GM20000 (cell line): Measurements from ENCODE around the gene CCRL2.

Experiments used
- DNase-seq: peaks from one replicate; pipeline ENCODE4 v3.0.0; 2012; ENCODE audit warnings: low spot score
- CTCF ChIP-seq: IDR thresholded peaks from 2 replicates; pipeline ENCODE4 v1.5.1; 2012; ENCODE audit warnings: mild to moderate bottlenecking, control low read depth; ENCODE audit errors: extremely low read depth, missing control alignments

Gene CCRL2

GRCh38 chr3:46393011-46393410 lies 14.0 kb upstream of the CCRL2 start:
- DNase-seq: no peak
- TF ChIP-seq CTCF: no peak

DNA sequence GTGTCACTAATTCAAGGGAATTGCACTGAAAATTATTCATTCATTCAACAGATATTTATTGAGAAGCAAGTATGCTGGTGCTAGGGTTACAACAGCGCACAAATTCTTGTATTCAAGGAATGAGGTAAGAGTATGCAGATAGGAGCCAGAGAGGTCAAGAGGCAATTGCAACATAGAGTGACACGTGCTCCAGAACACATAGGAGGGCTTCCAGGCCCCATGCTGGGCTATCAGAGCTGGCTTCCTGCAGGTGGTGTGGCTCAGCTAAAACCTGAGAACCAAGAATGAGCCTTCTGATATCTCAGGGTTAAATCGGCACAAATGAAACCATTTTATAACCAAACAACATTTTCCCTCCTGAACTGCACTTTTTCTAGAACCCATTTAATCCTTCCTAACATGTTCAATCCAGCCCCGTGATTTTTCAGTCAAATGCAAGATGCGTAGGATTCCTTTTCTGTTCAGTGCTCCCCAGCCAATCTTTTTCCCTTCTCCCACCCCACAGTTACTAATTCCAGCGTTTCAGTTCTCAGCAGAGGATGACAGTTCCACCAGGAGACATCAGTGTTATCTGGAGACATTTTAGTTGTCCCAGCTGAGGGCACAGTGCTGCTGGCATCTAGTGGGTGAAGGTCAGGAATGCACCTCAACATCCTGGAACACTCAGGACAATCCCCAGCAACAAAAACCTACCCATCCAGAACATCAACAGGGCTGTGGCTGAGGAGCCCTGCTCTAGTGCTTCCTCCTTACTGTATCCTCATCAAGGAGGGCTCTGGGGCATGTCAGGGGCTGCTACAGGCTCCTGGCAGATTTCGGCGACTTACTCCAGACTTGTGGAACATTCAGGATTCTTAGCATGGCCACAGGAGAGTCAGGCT lies 13.3 kb upstream of the CCRL2 start:
- TF ChIP-seq CTCF: no peak
- no peak for DNase-seq

DNA sequence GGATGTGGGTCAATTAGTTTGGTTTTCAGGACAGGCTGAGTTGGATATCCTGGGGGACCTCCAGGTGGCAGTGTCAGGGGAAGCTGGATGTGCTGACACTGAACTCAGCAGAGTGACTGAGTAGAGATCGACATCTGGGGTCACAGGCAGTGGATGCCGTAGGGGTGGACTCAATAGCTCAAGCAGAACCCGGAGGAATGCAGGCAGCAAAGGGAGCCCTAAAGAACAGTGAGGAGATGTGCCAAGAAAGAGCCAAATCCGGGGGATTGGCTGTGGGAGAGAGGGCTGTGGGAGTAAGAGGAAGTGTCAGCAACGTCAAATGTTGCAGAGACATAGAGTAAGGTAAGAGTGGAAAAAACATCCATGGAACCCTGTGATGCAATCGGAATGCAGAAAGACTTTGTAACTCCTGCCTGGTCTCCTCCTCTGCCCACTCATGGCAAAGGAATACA lies 11.8 kb upstream of the CCRL2 start:
- TF ChIP-seq CTCF: peak; percentile 25
- DNase-seq: no peak

DNA sequence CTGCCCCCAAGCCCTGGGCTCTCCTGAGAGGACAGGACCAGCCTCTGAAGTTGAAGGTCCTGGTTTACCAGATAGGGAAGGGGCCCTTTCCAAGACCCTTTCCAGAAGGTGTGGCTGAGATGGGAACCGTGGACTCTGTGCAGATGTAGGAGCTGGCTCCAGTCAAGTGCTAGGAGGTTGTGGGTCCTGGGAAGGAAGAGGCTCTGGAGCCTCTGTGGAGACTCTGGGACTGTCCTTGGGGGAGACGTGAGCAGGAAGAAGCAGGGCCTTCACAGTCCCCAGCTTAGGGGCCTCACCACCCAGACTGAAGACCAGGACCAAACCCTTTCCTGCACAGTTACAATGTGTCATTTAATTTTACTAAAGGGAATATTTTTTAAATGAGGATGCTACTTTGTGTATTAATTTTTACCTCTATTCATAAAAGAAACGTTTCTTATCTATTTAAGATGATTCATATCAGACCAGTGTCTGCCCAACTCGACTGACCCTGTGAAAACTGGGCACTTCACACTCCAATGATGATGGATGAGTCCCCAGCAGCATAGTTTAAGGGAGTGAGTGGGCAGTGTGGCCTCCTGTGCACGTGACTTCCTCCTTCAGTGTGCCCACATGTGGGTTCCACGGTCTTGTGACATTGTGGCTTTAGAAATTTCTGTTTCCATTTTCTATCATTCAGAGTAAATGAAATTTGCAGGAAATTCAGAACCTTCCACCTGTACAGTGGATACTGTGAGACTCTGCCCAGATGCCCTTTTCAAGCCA lies 11.1 kb upstream of the CCRL2 start:
- DNase-seq: no peak
- TF ChIP-seq CTCF: no peak

GRCh38 chr3:46397111-46397510 lies 9.9 kb upstream of the CCRL2 start:
- DNase-seq: no peak

GRCh38 chr3:46398186-46398955 lies 8.7 kb upstream of the CCRL2 start:
- DNase-seq: no peak
- no peak for TF ChIP-seq CTCF

More at GRCh38 chr3:46397111-46397510, 9.9 kb upstream of the CCRL2 start:
- TF ChIP-seq CTCF: no peak

- no peak for TF ChIP-seq CTCF
- DNase-seq: no peak
Measured at GRCh38 chr3:46399098-46399497, 8.0 kb upstream of the CCRL2 start.
